ENCODE measurements around the gene TLR10.

Gene TLR10

GRCh38 chr4:38795087-38795486 lies 12.3 kb upstream of the TLR10 start:
- TF ChIP-seq, protein P1, sequence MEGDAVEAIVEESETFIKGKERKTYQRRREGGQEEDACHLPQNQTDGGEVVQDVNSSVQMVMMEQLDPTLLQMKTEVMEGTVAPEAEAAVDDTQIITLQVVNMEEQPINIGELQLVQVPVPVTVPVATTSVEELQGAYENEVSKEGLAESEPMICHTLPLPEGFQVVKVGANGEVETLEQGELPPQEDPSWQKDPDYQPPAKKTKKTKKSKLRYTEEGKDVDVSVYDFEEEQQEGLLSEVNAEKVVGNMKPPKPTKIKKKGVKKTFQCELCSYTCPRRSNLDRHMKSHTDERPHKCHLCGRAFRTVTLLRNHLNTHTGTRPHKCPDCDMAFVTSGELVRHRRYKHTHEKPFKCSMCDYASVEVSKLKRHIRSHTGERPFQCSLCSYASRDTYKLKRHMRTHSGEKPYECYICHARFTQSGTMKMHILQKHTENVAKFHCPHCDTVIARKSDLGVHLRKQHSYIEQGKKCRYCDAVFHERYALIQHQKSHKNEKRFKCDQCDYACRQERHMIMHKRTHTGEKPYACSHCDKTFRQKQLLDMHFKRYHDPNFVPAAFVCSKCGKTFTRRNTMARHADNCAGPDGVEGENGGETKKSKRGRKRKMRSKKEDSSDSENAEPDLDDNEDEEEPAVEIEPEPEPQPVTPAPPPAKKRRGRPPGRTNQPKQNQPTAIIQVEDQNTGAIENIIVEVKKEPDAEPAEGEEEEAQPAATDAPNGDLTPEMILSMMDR (IDR thresholded peaks at IDR 0.05; ENCODE audit: extremely low read depth, missing control alignments): no peak
- no peak for DNase-seq (ENCODE audit: low spot score)

- TF ChIP-seq, protein P1 (IDR thresholded peaks at IDR 0.05; ENCODE audit: extremely low read depth, missing control alignments): no peak
- DNase-seq (ENCODE audit: low spot score): no peak
Observed at GRCh38 chr4:38794051-38794450, 11.3 kb upstream of the TLR10 start.

DNA sequence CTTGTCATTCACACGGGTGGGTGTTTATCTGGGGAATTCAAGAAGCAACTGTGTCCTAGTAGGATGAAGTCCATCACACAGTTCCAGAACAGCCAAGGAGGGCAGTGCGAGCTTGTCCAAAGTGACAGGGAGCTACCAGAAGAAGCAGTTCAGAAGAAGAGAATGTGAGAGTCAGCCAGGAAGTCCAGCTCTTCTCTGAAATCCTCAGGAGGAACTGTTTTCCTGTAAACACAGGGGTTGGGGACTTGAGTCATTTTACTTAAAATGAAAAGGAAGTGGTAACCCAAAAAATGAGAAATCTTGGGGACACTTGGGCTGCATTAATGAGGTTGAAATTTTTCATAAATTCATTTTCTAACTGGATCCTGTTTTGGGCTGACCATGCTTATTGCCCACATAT lies 8.2 kb upstream of the TLR10 start:
- no peak for DNase-seq (ENCODE audit: low spot score)
- TF ChIP-seq, protein P1 (IDR thresholded peaks at IDR 0.05; ENCODE audit: extremely low read depth, missing control alignments): no peak

DNA sequence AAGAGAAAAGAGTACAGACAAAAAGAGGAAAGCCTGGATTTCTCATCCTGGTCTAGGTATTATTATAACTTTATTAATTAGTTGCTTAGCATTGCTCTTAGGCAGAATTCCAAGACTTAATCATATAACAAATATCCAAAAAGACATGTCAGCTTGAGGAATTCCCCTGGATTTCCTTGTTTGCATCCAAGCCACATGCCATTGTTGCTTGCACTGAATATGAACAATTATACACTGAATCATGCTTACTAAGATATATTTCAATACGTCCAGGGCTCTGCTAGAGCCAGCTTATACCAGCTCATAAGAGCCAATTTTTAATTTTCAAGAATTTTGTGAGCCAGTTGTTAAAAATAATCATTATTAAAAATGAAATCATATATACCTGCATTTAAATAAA lies 5.5 kb upstream of the TLR10 start:
- TF ChIP-seq, protein P1 (IDR thresholded peaks at IDR 0.05; ENCODE audit: extremely low read depth, missing control alignments): no peak
- no peak for DNase-seq (ENCODE audit: low spot score)

DNA sequence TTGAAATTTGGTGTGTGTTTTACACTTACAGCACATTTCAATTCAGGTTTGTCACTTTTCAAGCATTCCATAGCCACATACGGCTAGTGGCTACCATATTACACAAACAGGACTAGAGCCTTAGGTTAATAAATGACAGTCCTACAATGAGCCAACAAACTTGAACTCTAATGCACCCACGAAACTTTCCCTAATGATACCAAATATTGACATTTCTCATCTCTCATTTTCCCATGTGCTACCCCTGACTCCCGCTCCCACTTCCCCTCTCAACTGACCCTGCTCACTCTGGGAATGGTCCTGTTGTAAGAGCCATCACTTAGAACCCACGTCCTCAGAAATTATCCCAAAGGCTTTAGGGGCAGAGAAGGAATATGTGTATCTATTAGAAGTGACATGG lies 4.9 kb upstream of the TLR10 start:
- no peak for DNase-seq (ENCODE audit: low spot score)
- TF ChIP-seq, protein P1 (IDR thresholded peaks at IDR 0.05; ENCODE audit: extremely low read depth, missing control alignments): no peak

DNA sequence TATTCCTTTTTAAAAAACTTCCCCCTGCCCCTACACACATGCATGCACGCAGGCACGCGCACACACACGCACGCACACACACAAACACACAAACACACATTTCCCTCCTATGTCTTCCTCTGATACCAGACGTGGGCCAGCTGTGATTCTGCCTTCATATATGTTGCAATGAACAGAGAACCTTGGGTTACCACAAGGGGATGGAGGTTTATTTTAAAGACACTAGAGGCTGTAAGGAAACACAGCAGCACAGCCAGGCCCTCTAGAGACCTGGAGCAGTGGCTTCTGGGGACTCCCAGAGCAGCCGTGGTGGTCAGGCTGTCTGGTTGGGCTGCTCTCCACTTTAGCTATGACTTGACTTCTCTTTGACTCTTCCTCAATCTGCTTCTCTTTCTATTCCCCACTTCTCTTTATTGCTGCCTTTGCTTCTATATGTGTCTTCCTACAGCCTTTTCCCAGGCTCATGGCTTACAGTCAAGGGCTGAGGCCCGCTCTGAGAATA lies 3.2 kb upstream of the TLR10 start:
- TF ChIP-seq, protein P1 (IDR thresholded peaks at IDR 0.05; ENCODE audit: extremely low read depth, missing control alignments): no peak
- peak; percentile 63 for DNase-seq (ENCODE audit: low spot score)

DNA sequence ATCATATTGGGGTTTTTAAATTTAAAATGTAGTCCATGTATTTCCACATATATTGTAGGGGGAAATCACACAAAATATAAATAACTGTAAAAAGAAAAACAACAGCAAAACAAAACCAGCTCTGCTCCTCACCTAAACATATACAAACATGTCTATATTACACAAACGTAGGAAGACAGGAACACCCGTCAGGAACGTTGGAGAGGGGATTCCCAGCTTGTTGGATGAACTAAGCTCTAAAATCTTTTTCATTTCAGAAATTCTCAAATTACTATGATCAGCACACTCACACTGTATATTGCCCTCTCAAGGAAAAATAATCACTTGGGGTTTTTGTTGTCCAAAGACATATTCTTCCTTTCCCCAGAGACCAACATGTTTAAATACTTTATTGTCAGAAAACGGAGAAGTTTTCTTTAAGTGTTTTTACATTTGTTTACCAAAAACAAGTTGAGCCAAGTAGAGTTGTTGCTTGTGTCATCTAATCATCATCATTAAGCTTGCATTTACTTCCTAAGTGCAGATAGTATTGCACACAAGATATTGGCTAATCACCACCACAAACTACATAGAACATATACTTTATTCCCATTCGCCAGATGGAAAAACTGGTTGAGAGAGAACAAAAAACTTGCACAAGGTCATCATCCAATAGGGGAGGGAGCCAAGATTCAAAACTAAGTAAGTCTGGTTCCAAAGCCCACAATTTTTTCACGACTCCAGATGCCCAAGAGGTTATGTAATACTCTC lies 2.4 kb upstream of the TLR10 start:
- no peak for DNase-seq (ENCODE audit: low spot score)
- TF ChIP-seq, protein P1 (IDR thresholded peaks at IDR 0.05; ENCODE audit: extremely low read depth, missing control alignments): no peak
